SU-DHL-6 (cell line): Measurements from ENCODE around the gene NOL9.

ENCODE experiments used
- EZH2phosphoT487 ChIP-seq: fragments of 200-600 bp; sonication (generic), shearing (Covaris generic); conservative IDR thresholded peaks from 2 replicates; pipeline ENCODE4 v1.6.1; 2018; ENCODE audit warnings: mild to moderate bottlenecking, antibody characterized with exemption, low read length, moderate library complexity, mixed read lengths
- TF ChIP-seq, protein P1 (sequence below): fragments of 200-600 bp; sonication (generic); IDR thresholded peaks from one replicate; pipeline ENCODE4 v1.5.1; 2017; ENCODE audit warnings: antibody characterized with exemption, mild to moderate bottlenecking, low read length, moderate library complexity; ENCODE audit not compliant: insufficient read depth, poor library complexity, severe bottlenecking

DNA sequence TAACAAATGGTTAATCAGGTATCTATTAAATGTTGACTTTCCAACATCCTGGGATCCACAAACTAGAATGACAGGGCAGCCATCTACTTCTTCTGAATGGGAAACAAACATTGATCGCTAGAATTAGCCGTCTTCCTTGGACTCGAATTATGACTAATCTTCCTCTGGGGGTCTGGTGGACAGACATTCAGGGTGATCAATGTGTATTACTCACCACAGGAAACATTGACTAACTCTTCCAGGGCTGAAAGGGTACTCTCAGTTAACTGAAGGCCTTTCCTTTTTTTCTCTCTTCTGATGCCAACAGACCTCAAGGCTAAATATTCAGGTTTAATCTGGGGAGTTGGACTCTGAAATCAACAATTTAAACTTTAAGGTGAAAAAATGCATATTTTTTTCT lies 9.5 kb downstream of the NOL9 start:
- TF ChIP-seq, protein P1, sequence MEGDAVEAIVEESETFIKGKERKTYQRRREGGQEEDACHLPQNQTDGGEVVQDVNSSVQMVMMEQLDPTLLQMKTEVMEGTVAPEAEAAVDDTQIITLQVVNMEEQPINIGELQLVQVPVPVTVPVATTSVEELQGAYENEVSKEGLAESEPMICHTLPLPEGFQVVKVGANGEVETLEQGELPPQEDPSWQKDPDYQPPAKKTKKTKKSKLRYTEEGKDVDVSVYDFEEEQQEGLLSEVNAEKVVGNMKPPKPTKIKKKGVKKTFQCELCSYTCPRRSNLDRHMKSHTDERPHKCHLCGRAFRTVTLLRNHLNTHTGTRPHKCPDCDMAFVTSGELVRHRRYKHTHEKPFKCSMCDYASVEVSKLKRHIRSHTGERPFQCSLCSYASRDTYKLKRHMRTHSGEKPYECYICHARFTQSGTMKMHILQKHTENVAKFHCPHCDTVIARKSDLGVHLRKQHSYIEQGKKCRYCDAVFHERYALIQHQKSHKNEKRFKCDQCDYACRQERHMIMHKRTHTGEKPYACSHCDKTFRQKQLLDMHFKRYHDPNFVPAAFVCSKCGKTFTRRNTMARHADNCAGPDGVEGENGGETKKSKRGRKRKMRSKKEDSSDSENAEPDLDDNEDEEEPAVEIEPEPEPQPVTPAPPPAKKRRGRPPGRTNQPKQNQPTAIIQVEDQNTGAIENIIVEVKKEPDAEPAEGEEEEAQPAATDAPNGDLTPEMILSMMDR = no peak
- TF ChIP-seq EZH2phosphoT487 = no peak
